NCI-H2196 treated with DMSO at 0.1 percent for 48 hours (cell line): ENCODE results near the gene MAP3K5.
"Not testable (repeated sequence)": the region's sequence is repeated elsewhere in the genome, so short reads cannot be mapped to it uniquely, and the experiment has no call there.

Experiments used
- DNase-seq: peaks from one replicate; lab custom pipeline; 2025; ENCODE audit not compliant: unreplicated experiment; lab: John Stamatoyannopoulos, UW

MAP3K5 gene

GRCh38 chr6:136728033-136728939 lies 64.0 kb downstream of the MAP3K5 start:
- no peak for DNase-seq

GRCh38 chr6:136726837-136727557 lies 65.3 kb downstream of the MAP3K5 start:
- DNase-seq: no peak

- no peak for DNase-seq
Measured at GRCh38 chr6:136725124-136725523, 67.2 kb downstream of the MAP3K5 start.

GRCh38 chr6:136723780-136724179 lies 68.5 kb downstream of the MAP3K5 start:
- DNase-seq: no peak

GRCh38 chr6:136721467-136721866 lies 70.8 kb downstream of the MAP3K5 start:
- DNase-seq: no peak

GRCh38 chr6:136720045-136720770 lies 72.1 kb downstream of the MAP3K5 start:
- DNase-seq: no peak

GRCh38 chr6:136719280-136720044 lies 72.8 kb downstream of the MAP3K5 start:
- DNase-seq: no peak

- no peak for DNase-seq
Measured at GRCh38 chr6:136718476-136718875, 73.8 kb downstream of the MAP3K5 start.

GRCh38 chr6:136717716-136717990 lies 74.6 kb downstream of the MAP3K5 start:
- no peak for DNase-seq

- no peak for DNase-seq
Measured at GRCh38 chr6:136716917-136717715, 75.2 kb downstream of the MAP3K5 start.

GRCh38 chr6:136712642-136713041 lies 79.6 kb downstream of the MAP3K5 start:
- DNase-seq: not testable (repeated sequence)

- DNase-seq: no peak
Measured at GRCh38 chr6:136711644-136712043, 80.6 kb downstream of the MAP3K5 start.

- DNase-seq: no peak
Measured at GRCh38 chr6:136710877-136711552, 81.3 kb downstream of the MAP3K5 start.

- no peak for DNase-seq
Measured at GRCh38 chr6:136709429-136709828, 82.8 kb downstream of the MAP3K5 start.

- DNase-seq: no peak
Measured at GRCh38 chr6:136706430-136706829, 85.8 kb downstream of the MAP3K5 start.

GRCh38 chr6:136703331-136703865 lies 88.9 kb downstream of the MAP3K5 start:
- no peak for DNase-seq

GRCh38 chr6:136701045-136701444 lies 91.2 kb downstream of the MAP3K5 start:
- no peak for DNase-seq

- no peak for DNase-seq
Measured at GRCh38 chr6:136699358-136699757, 92.9 kb downstream of the MAP3K5 start.

GRCh38 chr6:136696783-136697364 lies 95.4 kb downstream of the MAP3K5 start:
- no peak for DNase-seq
